GM10266 (cell line): ENCODE measurements around the gene NPR3.

Experiments used
- DNase-seq: peaks from one replicate; pipeline ENCODE4 v3.0.0; 2012; ENCODE audit errors: extremely low spot score
- CTCF ChIP-seq: IDR thresholded peaks from 2 replicates; pipeline ENCODE4 v1.5.1; 2012; ENCODE audit warnings: mild to moderate bottlenecking, low read depth; ENCODE audit not compliant: control insufficient read depth, insufficient read depth; ENCODE audit errors: missing control alignments

Gene NPR3

GRCh38 chr5:32828492-32828891, 117.4 kb downstream of the NPR3 start:
- no peak for TF ChIP-seq CTCF
- no peak for DNase-seq

GRCh38 chr5:32831624-32832023, 120.5 kb downstream of the NPR3 start:
- DNase-seq, result no peak
- TF ChIP-seq CTCF, result no peak

GRCh38 chr5:32833127-32833526, 122.0 kb downstream of the NPR3 start:
- no peak for DNase-seq
- no peak for TF ChIP-seq CTCF

- no peak for TF ChIP-seq CTCF
- no peak for DNase-seq
Observed at GRCh38 chr5:32833663-32834062, 122.5 kb downstream of the NPR3 start.

- no peak for TF ChIP-seq CTCF
- no peak for DNase-seq
Observed at GRCh38 chr5:32834251-32834650, 123.1 kb downstream of the NPR3 start.

GRCh38 chr5:32836176-32836575, 125.1 kb downstream of the NPR3 start:
- no peak for DNase-seq
- TF ChIP-seq CTCF, result no peak

- no peak for DNase-seq
- no peak for TF ChIP-seq CTCF
Observed at GRCh38 chr5:32837211-32837610, 126.1 kb downstream of the NPR3 start.
